Measurements from ENCODE around the gene XYLT1. TPM values are rescaled to one million over a fixed set of nuclear protein-coding genes. Genes with fewer than 3 reads are reported as not detected.

Gene XYLT1
- total RNA-seq, 1 donor from 2014 or later = 9.4 TPM

- H3K36me3 ChIP-seq (ENCODE audit: control insufficient read depth in 3 of 3, insufficient read depth in 3 of 3, low read length in 3 of 3) = peaks cover 0 to 15% (median 2%) of the 10 kb centered on the region in 3 donors
- H3K27ac ChIP-seq (ENCODE audit: low read depth, low read length) = no peak overlapping the region
- H3K4me3 ChIP-seq (ENCODE audit: low read length in 3 of 3) = no peak overlapping the region
- no peaks in the 10 kb centered on the region for H3K4me1 ChIP-seq (ENCODE audit: control insufficient read depth in 3 of 3, insufficient read depth in 3 of 3, low read length in 3 of 3)
- no peak overlapping the region for H3K9ac ChIP-seq (ENCODE audit: low read depth in 1 of 3, low read length in 3 of 3)
- H3K27me3 ChIP-seq (ENCODE audit: control insufficient read depth in 3 of 3, insufficient read depth in 3 of 3, low read length in 3 of 3) = no peaks in the 10 kb centered on the region
- H3K9me3 ChIP-seq (ENCODE audit: control insufficient read depth in 3 of 3, low read length in 3 of 3) = no peaks in the 10 kb centered on the region
Observed at GRCh38 chr16:17133851-17134250, 336.9 kb downstream of the XYLT1 start.

GRCh38 chr16:17131351-17131750 is 339.4 kb downstream of the XYLT1 start:
- H3K27me3 ChIP-seq (ENCODE audit: control insufficient read depth in 3 of 3, insufficient read depth in 3 of 3, low read length in 3 of 3) = no peaks in the 10 kb centered on the region
- no peaks in the 10 kb centered on the region for H3K9me3 ChIP-seq (ENCODE audit: control insufficient read depth in 3 of 3, low read length in 3 of 3)
- peaks cover 0 to 9% (median 5%) of the 10 kb centered on the region in 3 donors for H3K36me3 ChIP-seq (ENCODE audit: control insufficient read depth in 3 of 3, insufficient read depth in 3 of 3, low read length in 3 of 3)
- no peak overlapping the region for H3K9ac ChIP-seq (ENCODE audit: low read depth in 1 of 3, low read length in 3 of 3)
- H3K4me3 ChIP-seq (ENCODE audit: low read length in 3 of 3) = no peak overlapping the region
- H3K4me1 ChIP-seq (ENCODE audit: control insufficient read depth in 3 of 3, insufficient read depth in 3 of 3, low read length in 3 of 3) = no peaks in the 10 kb centered on the region
- H3K27ac ChIP-seq (ENCODE audit: low read depth, low read length) = no peak overlapping the region

- Histone ChIP-seq H3K4me1 (ENCODE audit: control insufficient read depth in 3 of 3, insufficient read depth in 3 of 3, low read length in 3 of 3) (no peaks in the 10 kb centered on the region), H3K9ac (ENCODE audit: low read depth in 1 of 3, low read length in 3 of 3) (no peak overlapping the region), H3K9me3 (ENCODE audit: control insufficient read depth in 3 of 3, low read length in 3 of 3) (no peaks in the 10 kb centered on the region), H3K27me3 (ENCODE audit: control insufficient read depth in 3 of 3, insufficient read depth in 3 of 3, low read length in 3 of 3) (no peaks in the 10 kb centered on the region), H3K27ac (ENCODE audit: low read depth, low read length) (no peak overlapping the region), H3K4me3 (ENCODE audit: low read length in 3 of 3) (no peak overlapping the region), H3K36me3 (ENCODE audit: control insufficient read depth in 3 of 3, insufficient read depth in 3 of 3, low read length in 3 of 3) (peaks cover 0 to 14% (median 8%) of the 10 kb centered on the region in 3 donors)
Observed at GRCh38 chr16:17130733-17131132, 340.0 kb downstream of the XYLT1 start.

- Histone ChIP-seq H3K9ac (ENCODE audit: low read depth in 1 of 3, low read length in 3 of 3) (no peak overlapping the region), H3K4me1 (ENCODE audit: control insufficient read depth in 3 of 3, insufficient read depth in 3 of 3, low read length in 3 of 3) (no peaks in the 10 kb centered on the region), H3K36me3 (ENCODE audit: control insufficient read depth in 3 of 3, insufficient read depth in 3 of 3, low read length in 3 of 3) (peaks cover 0 to 14% (median 8%) of the 10 kb centered on the region in 3 donors), H3K9me3 (ENCODE audit: control insufficient read depth in 3 of 3, low read length in 3 of 3) (no peaks in the 10 kb centered on the region), H3K27me3 (ENCODE audit: control insufficient read depth in 3 of 3, insufficient read depth in 3 of 3, low read length in 3 of 3) (no peaks in the 10 kb centered on the region), H3K27ac (ENCODE audit: low read depth, low read length) (no peak overlapping the region), H3K4me3 (ENCODE audit: low read length in 3 of 3) (no peak overlapping the region)
Observed at GRCh38 chr16:17129971-17130370, 340.8 kb downstream of the XYLT1 start.

GRCh38 chr16:17128791-17129190 is 342.0 kb downstream of the XYLT1 start:
- no peak overlapping the region for H3K4me3 ChIP-seq (ENCODE audit: low read length in 3 of 3)
- no peak overlapping the region for H3K9ac ChIP-seq (ENCODE audit: low read depth in 1 of 3, low read length in 3 of 3)
- no peak overlapping the region for H3K27ac ChIP-seq (ENCODE audit: low read depth, low read length)
- H3K27me3 ChIP-seq (ENCODE audit: control insufficient read depth in 3 of 3, insufficient read depth in 3 of 3, low read length in 3 of 3) = no peaks in the 10 kb centered on the region
- peaks cover 0 to 14% (median 3%) of the 10 kb centered on the region in 3 donors for H3K36me3 ChIP-seq (ENCODE audit: control insufficient read depth in 3 of 3, insufficient read depth in 3 of 3, low read length in 3 of 3)
- H3K4me1 ChIP-seq (ENCODE audit: control insufficient read depth in 3 of 3, insufficient read depth in 3 of 3, low read length in 3 of 3) = no peaks in the 10 kb centered on the region
- no peaks in the 10 kb centered on the region for H3K9me3 ChIP-seq (ENCODE audit: control insufficient read depth in 3 of 3, low read length in 3 of 3)

- H3K9ac ChIP-seq (ENCODE audit: low read depth in 1 of 3, low read length in 3 of 3) = no peak overlapping the region
- H3K36me3 ChIP-seq (ENCODE audit: control insufficient read depth in 3 of 3, insufficient read depth in 3 of 3, low read length in 3 of 3) = peaks cover 0 to 14% (median 3%) of the 10 kb centered on the region in 3 donors
- no peaks in the 10 kb centered on the region for H3K27me3 ChIP-seq (ENCODE audit: control insufficient read depth in 3 of 3, insufficient read depth in 3 of 3, low read length in 3 of 3)
- no peak overlapping the region for H3K27ac ChIP-seq (ENCODE audit: low read depth, low read length)
- H3K4me3 ChIP-seq (ENCODE audit: low read length in 3 of 3) = no peak overlapping the region
- no peaks in the 10 kb centered on the region for H3K9me3 ChIP-seq (ENCODE audit: control insufficient read depth in 3 of 3, low read length in 3 of 3)
- H3K4me1 ChIP-seq (ENCODE audit: control insufficient read depth in 3 of 3, insufficient read depth in 3 of 3, low read length in 3 of 3) = no peaks in the 10 kb centered on the region
Observed at GRCh38 chr16:17126156-17126555, 344.6 kb downstream of the XYLT1 start.

GRCh38 chr16:17125671-17126070 is 345.1 kb downstream of the XYLT1 start:
- Histone ChIP-seq H3K27me3 (ENCODE audit: control insufficient read depth in 3 of 3, insufficient read depth in 3 of 3, low read length in 3 of 3) (no peaks in the 10 kb centered on the region), H3K4me1 (ENCODE audit: control insufficient read depth in 3 of 3, insufficient read depth in 3 of 3, low read length in 3 of 3) (no peaks in the 10 kb centered on the region), H3K27ac (ENCODE audit: low read depth, low read length) (no peak overlapping the region), H3K36me3 (ENCODE audit: control insufficient read depth in 3 of 3, insufficient read depth in 3 of 3, low read length in 3 of 3) (peaks cover 0 to 14% (median 3%) of the 10 kb centered on the region in 3 donors), H3K9me3 (ENCODE audit: control insufficient read depth in 3 of 3, low read length in 3 of 3) (no peaks in the 10 kb centered on the region), H3K9ac (ENCODE audit: low read depth in 1 of 3, low read length in 3 of 3) (no peak overlapping the region), H3K4me3 (ENCODE audit: low read length in 3 of 3) (no peak overlapping the region)

- Histone ChIP-seq H3K9me3 (ENCODE audit: control insufficient read depth in 3 of 3, low read length in 3 of 3) (no peaks in the 10 kb centered on the region), H3K4me1 (ENCODE audit: control insufficient read depth in 3 of 3, insufficient read depth in 3 of 3, low read length in 3 of 3) (no peaks in the 10 kb centered on the region), H3K27me3 (ENCODE audit: control insufficient read depth in 3 of 3, insufficient read depth in 3 of 3, low read length in 3 of 3) (no peaks in the 10 kb centered on the region), H3K36me3 (ENCODE audit: control insufficient read depth in 3 of 3, insufficient read depth in 3 of 3, low read length in 3 of 3) (peaks cover 0 to 8% (median 3%) of the 10 kb centered on the region in 3 donors), H3K4me3 (ENCODE audit: low read length in 3 of 3) (no peak overlapping the region), H3K27ac (ENCODE audit: low read depth, low read length) (no peak overlapping the region), H3K9ac (ENCODE audit: low read depth in 1 of 3, low read length in 3 of 3) (no peak overlapping the region)
Observed at GRCh38 chr16:17117906-17118577, 352.7 kb downstream of the XYLT1 start.

GRCh38 chr16:17116595-17117322 is 354.0 kb downstream of the XYLT1 start:
- no peaks in the 10 kb centered on the region for H3K27me3 ChIP-seq (ENCODE audit: control insufficient read depth in 3 of 3, insufficient read depth in 3 of 3, low read length in 3 of 3)
- no peak overlapping the region for H3K27ac ChIP-seq (ENCODE audit: low read depth, low read length)
- peaks cover 0 to 8% (median 3%) of the 10 kb centered on the region in 3 donors for H3K36me3 ChIP-seq (ENCODE audit: control insufficient read depth in 3 of 3, insufficient read depth in 3 of 3, low read length in 3 of 3)
- H3K9me3 ChIP-seq (ENCODE audit: control insufficient read depth in 3 of 3, low read length in 3 of 3) = no peaks in the 10 kb centered on the region
- no peak overlapping the region for H3K4me3 ChIP-seq (ENCODE audit: low read length in 3 of 3)
- no peak overlapping the region for H3K9ac ChIP-seq (ENCODE audit: low read depth in 1 of 3, low read length in 3 of 3)
- H3K4me1 ChIP-seq (ENCODE audit: control insufficient read depth in 3 of 3, insufficient read depth in 3 of 3, low read length in 3 of 3) = no peaks in the 10 kb centered on the region

GRCh38 chr16:17109413-17109812 is 361.3 kb downstream of the XYLT1 start:
- Histone ChIP-seq H3K27ac (ENCODE audit: low read depth, low read length) (no peak overlapping the region), H3K4me1 (ENCODE audit: control insufficient read depth in 3 of 3, insufficient read depth in 3 of 3, low read length in 3 of 3) (no peaks in the 10 kb centered on the region), H3K9me3 (ENCODE audit: control insufficient read depth in 3 of 3, low read length in 3 of 3) (no peaks in the 10 kb centered on the region), H3K9ac (ENCODE audit: low read depth in 1 of 3, low read length in 3 of 3) (no peak overlapping the region), H3K36me3 (ENCODE audit: control insufficient read depth in 3 of 3, insufficient read depth in 3 of 3, low read length in 3 of 3) (peaks cover 0 to 3% (median 0%) of the 10 kb centered on the region in 3 donors), H3K4me3 (ENCODE audit: low read length in 3 of 3) (no peak overlapping the region), H3K27me3 (ENCODE audit: control insufficient read depth in 3 of 3, insufficient read depth in 3 of 3, low read length in 3 of 3) (no peaks in the 10 kb centered on the region)
